H9 (cell line): ENCODE data around the gene SMIM41. TPM values are rescaled to one million over a fixed set of nuclear protein-coding genes. Genes with fewer than 3 reads are reported as not detected.

ENCODE experiments used
- DNase-seq: peaks from one replicate; pipeline ENCODE4 v3.0.0-alpha.2; 2017
- H2AFZ ChIP-seq: one replicate; pipeline ENCODE4 v1.6.1; 2013; ENCODE audit warnings: mild to moderate bottlenecking, low read length, control low read depth, moderate library complexity
- H2AK5ac ChIP-seq: 2 replicates; pipeline ENCODE4 v1.6.1; 2013; ENCODE audit warnings: low read length, control low read depth, mixed read lengths; ENCODE audit not compliant: insufficient read length
- H2BK120ac ChIP-seq: one replicate; pipeline ENCODE4 v1.6.1; 2013; ENCODE audit warnings: low read depth, mild to moderate bottlenecking, low read length, control low read depth, inconsistent platforms; ENCODE audit not compliant: poor library complexity, severe bottlenecking
- H2BK12ac ChIP-seq: 2 replicates; pipeline ENCODE4 v1.6.1; 2013; ENCODE audit warnings: low read length, control low read depth, mixed read lengths, low read depth; ENCODE audit not compliant: insufficient read length
- H2BK15ac ChIP-seq: 2 replicates; pipeline ENCODE4 v1.6.1; 2013; ENCODE audit warnings: low read depth, low read length, control low read depth
- H2BK20ac ChIP-seq: one replicate; pipeline ENCODE4 v1.6.1; 2013; ENCODE audit warnings: low read depth, mild to moderate bottlenecking, low read length, control low read depth, inconsistent platforms; ENCODE audit not compliant: poor library complexity, severe bottlenecking
- H2BK5ac ChIP-seq: 2 replicates; pipeline ENCODE4 v1.6.1; 2013; ENCODE audit warnings: low read length, control low read depth, mixed read lengths; ENCODE audit not compliant: insufficient read length
- H3K14ac ChIP-seq: 2 replicates; pipeline ENCODE4 v1.6.1; 2013; ENCODE audit warnings: low read length, control low read depth; ENCODE audit not compliant: insufficient read depth
- H3K18ac ChIP-seq: 2 replicates; pipeline ENCODE4 v1.6.1; 2013; ENCODE audit warnings: low read depth, mild to moderate bottlenecking, mixed read lengths, low read length, control low read depth; ENCODE audit not compliant: insufficient read length
- H3K23ac ChIP-seq: 2 replicates; pipeline ENCODE4 v1.6.1; 2013; ENCODE audit warnings: low read length, control low read depth, mixed read lengths, low read depth; ENCODE audit not compliant: insufficient read length
- H3K23me2 ChIP-seq: 2 replicates; pipeline ENCODE4 v1.6.1; 2013; ENCODE audit warnings: low read depth, mild to moderate bottlenecking, mixed read lengths, low read length, control low read depth; ENCODE audit not compliant: insufficient read length, poor library complexity, severe bottlenecking
- H3K27ac ChIP-seq: 2 replicates; pipeline ENCODE4 v1.5.1; 2013; ENCODE audit warnings: low read length, control low read depth, mixed read lengths, low read depth; ENCODE audit not compliant: insufficient read length
- H3K27me3 ChIP-seq: 2 replicates; pipeline ENCODE4 v1.6.1; 2013; ENCODE audit warnings: low read length, control low read depth, inconsistent platforms; ENCODE audit not compliant: insufficient read depth
- H3K4ac ChIP-seq: 2 replicates; pipeline ENCODE4 v1.6.1; 2013; ENCODE audit warnings: low read depth, mild to moderate bottlenecking, control low read depth, inconsistent platforms, low read length, moderate library complexity
- H3K4me1 ChIP-seq: 2 replicates; pipeline ENCODE4 v1.6.1; 2013; ENCODE audit warnings: low read length, control low read depth, inconsistent platforms; ENCODE audit not compliant: insufficient read depth
- H3K4me2 ChIP-seq: 2 replicates; pipeline ENCODE4 v1.6.1; 2013; ENCODE audit warnings: low read length, control low read depth, mixed read lengths; ENCODE audit not compliant: insufficient read length, insufficient read depth
- H3K56ac ChIP-seq: 2 replicates; pipeline ENCODE4 v1.6.1; 2013; ENCODE audit warnings: low read depth, mild to moderate bottlenecking, mixed read lengths, low read length, control low read depth; ENCODE audit not compliant: insufficient read length
- H3K79me1 ChIP-seq: 2 replicates; pipeline ENCODE4 v1.6.1; 2013; ENCODE audit warnings: low read depth, mild to moderate bottlenecking, moderate library complexity, low read length, control low read depth, inconsistent platforms; ENCODE audit not compliant: insufficient read depth, poor library complexity, severe bottlenecking
- H3K79me2 ChIP-seq: 2 replicates; pipeline ENCODE4 v1.6.1; 2013; ENCODE audit warnings: low read length, control low read depth, inconsistent platforms; ENCODE audit not compliant: insufficient read depth
- H3K9ac ChIP-seq: 2 replicates; pipeline ENCODE4 v1.6.1; 2013; ENCODE audit warnings: low read length, control low read depth, mixed read lengths; ENCODE audit not compliant: insufficient read length; ENCODE audit errors: extremely low read depth
- H3K9me3 ChIP-seq: one replicate; pipeline ENCODE4 v1.6.1; 2013; ENCODE audit warnings: low read depth, low read length, inconsistent platforms; ENCODE audit not compliant: control insufficient read depth
- H3T11ph ChIP-seq: one replicate; pipeline ENCODE4 v1.6.1; 2013; ENCODE audit warnings: mild to moderate bottlenecking, low read length, control low read depth, inconsistent platforms
- H4K20me1 ChIP-seq: one replicate; pipeline ENCODE4 v1.6.1; 2013; ENCODE audit not compliant: control insufficient read depth, insufficient read length, insufficient read depth
- H4K5ac ChIP-seq: 2 replicates; pipeline ENCODE4 v1.6.1; 2013; ENCODE audit warnings: low read depth, mild to moderate bottlenecking, mixed read lengths, low read length, control low read depth; ENCODE audit not compliant: insufficient read length
- H4K8ac ChIP-seq: replicated peaks from 2 replicates; pipeline ENCODE4 v1.6.1; 2013; ENCODE audit warnings: low read length, control low read depth, mixed read lengths, low read depth; ENCODE audit not compliant: insufficient read length
- H4K91ac ChIP-seq: 2 replicates; pipeline ENCODE4 v1.6.1; 2013; ENCODE audit warnings: low read depth, mild to moderate bottlenecking, moderate library complexity, mixed read lengths, low read length, control low read depth; ENCODE audit not compliant: insufficient read length
- H3K27ac Mint-ChIP-seq, 3 experiments: 2 replicates in 2 of 3; 3 replicates in 1 of 3; pipeline ENCODE4 v1.8.0; 2020 to 2021; ENCODE audit warnings: mixed read lengths in 3 of 3, mild to moderate bottlenecking in 1 of 3, moderate library complexity in 1 of 3
- H3K27me3 Mint-ChIP-seq: 2 replicates; pipeline ENCODE4 v1.8.0; 2021; ENCODE audit warnings: low read depth, mild to moderate bottlenecking, moderate library complexity, mixed read lengths
- H3K36me3 Mint-ChIP-seq, 3 experiments: 2 replicates in 2 of 3; 3 replicates in 1 of 3; pipeline ENCODE4 v1.8.0; 2020 to 2021; ENCODE audit warnings: low read depth in 3 of 3, mixed read lengths in 3 of 3; ENCODE audit not compliant: insufficient read depth in 1 of 3
- H3K4me1 Mint-ChIP-seq, 2 experiments: 2 replicates each; pipeline ENCODE4 v1.8.0; 2020; ENCODE audit warnings: mixed read lengths in 2 of 2
- H3K4me3 Mint-ChIP-seq, 2 experiments: 2 replicates in 1 of 2; 3 replicates in 1 of 2; pipeline ENCODE4 v1.8.0; 2020 to 2021; ENCODE audit warnings: mild to moderate bottlenecking in 2 of 2, mixed read lengths in 2 of 2, moderate library complexity in 1 of 2
- H3K9me3 Mint-ChIP-seq, 2 experiments: 2 replicates in 1 of 2; 3 replicates in 1 of 2; pipeline ENCODE4 v1.8.0; 2020; ENCODE audit warnings: mild to moderate bottlenecking in 2 of 2, mixed read lengths in 2 of 2, moderate library complexity in 1 of 2
- WGBS: extraction: QIAGEN DNeasy Blood & Tissue Kit; methylation state at CpG from one replicate; pipeline ENCODE4 v1.1.7; 2013; ENCODE audit warnings: missing lambda C conversion rate, low lambda C conversion rate, mixed read lengths; ENCODE audit not compliant: insufficient read length; ENCODE audit errors: extremely low coverage; 5-methylcytosine and 5-hydroxymethylcytosine counted together
- total RNA-seq: library from RNA; stranded (reverse); gene quantifications from 2 replicates; pipeline ENCODE4 v1.2.1, GENCODE V29; 2021
- TF ChIP-seq, protein P1 (sequence below): fragments of 200-600 bp; sonication (generic); conservative IDR thresholded peaks from 3 replicates; pipeline ENCODE4 v1.8.0; 2021; ENCODE audit warnings: antibody characterized with exemption, mild to moderate bottlenecking

Gene SMIM41
- total RNA-seq, 1 experiment from 2014 or later, result not detected

DNA sequence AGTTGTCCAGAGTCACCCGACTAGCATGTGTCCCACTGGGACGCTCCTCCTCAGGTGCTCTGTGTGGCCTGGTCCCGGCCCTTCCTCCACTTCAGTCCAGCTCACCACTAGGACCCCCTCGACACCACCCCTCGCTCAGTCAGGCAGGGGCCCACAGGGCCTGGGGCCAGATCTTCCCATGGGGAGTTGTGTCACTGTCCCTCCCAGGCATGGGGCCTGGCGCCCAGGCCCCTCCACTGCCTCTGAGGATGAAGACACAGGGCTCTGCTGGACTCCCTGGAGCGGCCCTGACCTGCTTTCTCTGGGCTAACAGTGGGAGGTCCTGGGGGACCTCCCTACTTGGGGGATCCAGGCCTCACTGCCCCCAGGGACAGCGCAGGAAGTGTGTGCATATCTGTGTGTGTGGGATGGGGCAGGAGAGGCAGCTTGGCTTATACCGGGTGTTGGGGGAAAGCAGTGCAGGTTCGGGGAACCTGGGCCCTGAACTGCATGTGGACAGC, 68.5 kb downstream of the SMIM41 start:
- H3K56ac ChIP-seq, result no peak overlapping the region
- Mint-ChIP-seq H3K9me3 (no peaks in the 10 kb centered on the region; a peak in 1 of 5 replicates), H3K36me3 (no peaks in the 10 kb centered on the region), H3K27ac (peak overlapping the region in 2 of 3 experiments; percentile 61 to 93; a peak in 2 of 7 replicates), H3K27me3 (peaks cover 4% of the 10 kb centered on the region), H3K4me1 (peaks cover 22 to 47% of the 10 kb centered on the region in 2 experiments), H3K4me3 (no peak overlapping the region)
- DNase-seq, result peak; percentile 28
- H2BK12ac ChIP-seq, result peak overlapping the region; percentile 38
- H3K4ac ChIP-seq, result peak overlapping the region; percentile 49
- peak overlapping the region; percentile 54 for H4K91ac ChIP-seq
- H2AFZ ChIP-seq, result no peak overlapping the region
- H3K9ac ChIP-seq, result no peak overlapping the region
- no peaks in the 10 kb centered on the region for H3K27me3 ChIP-seq
- no peak overlapping the region for H4K5ac ChIP-seq
- no peak overlapping the region for H3K27ac ChIP-seq
- no peaks in the 10 kb centered on the region for H3K79me2 ChIP-seq
- no peak overlapping the region for H2BK15ac ChIP-seq
- H3K4me2 ChIP-seq, result no peak overlapping the region
- H2AK5ac ChIP-seq, result no peak overlapping the region
- H4K20me1 ChIP-seq, result no peaks in the 10 kb centered on the region
- peak overlapping the region; percentile 45 for H3K18ac ChIP-seq
- H3K79me1 ChIP-seq, result no peaks in the 10 kb centered on the region
- H2BK20ac ChIP-seq, result no peak overlapping the region
- no peak overlapping the region for H4K8ac ChIP-seq
- no peak overlapping the region for H3T11ph ChIP-seq
- no peaks in the 10 kb centered on the region for H3K9me3 ChIP-seq
- H3K4me1 ChIP-seq, result peaks cover 3% of the 10 kb centered on the region; the same call in 1 of the 2 replicates
- H3K14ac ChIP-seq, result peak overlapping the region; percentile 44
- no peak overlapping the region for H2BK5ac ChIP-seq
- H3K23ac ChIP-seq, result no peak overlapping the region
- no CpG with 5 or more reads among the region's 10 CpGs for WGBS
- no peak overlapping the region for H2BK120ac ChIP-seq
- TF ChIP-seq, protein P1, sequence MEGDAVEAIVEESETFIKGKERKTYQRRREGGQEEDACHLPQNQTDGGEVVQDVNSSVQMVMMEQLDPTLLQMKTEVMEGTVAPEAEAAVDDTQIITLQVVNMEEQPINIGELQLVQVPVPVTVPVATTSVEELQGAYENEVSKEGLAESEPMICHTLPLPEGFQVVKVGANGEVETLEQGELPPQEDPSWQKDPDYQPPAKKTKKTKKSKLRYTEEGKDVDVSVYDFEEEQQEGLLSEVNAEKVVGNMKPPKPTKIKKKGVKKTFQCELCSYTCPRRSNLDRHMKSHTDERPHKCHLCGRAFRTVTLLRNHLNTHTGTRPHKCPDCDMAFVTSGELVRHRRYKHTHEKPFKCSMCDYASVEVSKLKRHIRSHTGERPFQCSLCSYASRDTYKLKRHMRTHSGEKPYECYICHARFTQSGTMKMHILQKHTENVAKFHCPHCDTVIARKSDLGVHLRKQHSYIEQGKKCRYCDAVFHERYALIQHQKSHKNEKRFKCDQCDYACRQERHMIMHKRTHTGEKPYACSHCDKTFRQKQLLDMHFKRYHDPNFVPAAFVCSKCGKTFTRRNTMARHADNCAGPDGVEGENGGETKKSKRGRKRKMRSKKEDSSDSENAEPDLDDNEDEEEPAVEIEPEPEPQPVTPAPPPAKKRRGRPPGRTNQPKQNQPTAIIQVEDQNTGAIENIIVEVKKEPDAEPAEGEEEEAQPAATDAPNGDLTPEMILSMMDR, result no peak
- H3K23me2 ChIP-seq, result no peaks in the 10 kb centered on the region
